ENCODE data around the gene CCDC201. TPM values are rescaled to one million over a fixed set of nuclear protein-coding genes. Genes with fewer than 3 reads are reported as not detected.
A peak's percentile ranks its signal among the peaks of the same experiment; 100 is the strongest.

CCDC201 gene
- total RNA-seq (not detected), polyA plus RNA-seq (not detected)
- long read RNA-seq, donor 1, result 0 reads
- long read RNA-seq, donor 2, result 0 reads
- long read RNA-seq, donor 3, result 0 reads
- long read RNA-seq, donor 4, result 0 reads
- long read RNA-seq, donor 5, result 0 reads
- long read RNA-seq, donor 6, result 0 reads
- long read RNA-seq, donor 7, result 0 reads
- long read RNA-seq, donor 8, result 0 reads
- long read RNA-seq, donor 9, result 0 reads
- long read RNA-seq, donor 10, result 0 reads

GRCh38 chr7:45873035-45873354 lies at the start of gene CCDC201:
TSS of gene CCDC201 (minus strand) at chr7:45873082. CDS start at chr7:45873007, 75 bp downstream.
- TF ChIP-seq POLR2AphosphoS5 (IDR thresholded peaks at IDR 0.05), result no peak
- TF ChIP-seq EP300 (IDR thresholded peaks at IDR 0.05), result no peak
- Histone ChIP-seq H3K27ac (no peak within 1 kb of the TSS), H3K4me1 (no peaks in the 10 kb centered on the region), H3K27me3 (no peaks in the 10 kb centered on the region), H3K4me3 (no peak within 1 kb of the TSS), H3K9me3 (peaks cover 0 to 6% (median 3%) of the 10 kb centered on the region in 4 donors), H3K36me3 (no peaks in the 10 kb centered on the region)
- WGBS, 5 donors, result 80 to 89% (median 85%) methylated on average over 4 to 7 of the region's 7 CpGs
- intact Hi-C loops (cut with DNase I; ENCODE audit: low total_unique reads), result no loop called here
- no peak for DNase-seq

DNA sequence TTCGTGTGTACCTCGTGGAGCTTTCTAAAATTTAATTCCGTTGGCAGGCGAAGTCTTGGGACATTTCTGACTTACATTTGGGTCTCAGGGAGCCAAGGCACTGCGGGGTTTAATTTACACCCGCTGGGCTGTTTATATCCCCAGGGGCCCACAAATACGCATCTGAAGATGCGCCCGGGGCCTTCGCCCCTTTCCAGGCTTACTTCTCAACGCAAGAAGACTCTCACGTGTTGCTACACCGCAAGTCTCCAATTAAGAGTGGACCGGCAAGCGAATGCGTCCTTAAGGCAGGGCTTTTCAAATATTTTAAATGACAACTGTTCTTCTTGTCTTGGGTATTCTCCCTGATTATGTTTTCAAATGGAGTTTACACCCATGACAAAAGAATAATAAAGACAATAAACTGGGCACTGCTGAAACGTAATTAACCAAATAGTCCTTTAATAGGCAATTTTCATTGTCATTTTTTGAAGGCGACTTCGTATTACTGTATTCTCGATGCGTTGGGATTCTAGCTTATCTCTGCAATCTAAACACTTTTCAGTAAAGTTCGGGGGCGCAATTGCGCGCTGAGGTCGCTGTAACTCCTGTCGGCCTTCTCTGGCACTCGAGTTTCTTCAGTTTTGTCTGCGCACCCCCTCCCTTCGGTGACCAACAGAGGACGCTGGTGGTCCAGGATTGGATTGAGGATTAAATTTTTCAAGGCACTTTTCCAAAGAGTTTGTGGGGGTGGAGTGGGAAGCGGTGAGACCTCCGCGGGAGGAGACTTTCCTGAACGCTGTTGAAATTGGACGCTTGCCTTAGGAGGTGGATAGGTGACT lies 49.0 kb upstream of the CCDC201 start:
- TF ChIP-seq, protein P1, sequence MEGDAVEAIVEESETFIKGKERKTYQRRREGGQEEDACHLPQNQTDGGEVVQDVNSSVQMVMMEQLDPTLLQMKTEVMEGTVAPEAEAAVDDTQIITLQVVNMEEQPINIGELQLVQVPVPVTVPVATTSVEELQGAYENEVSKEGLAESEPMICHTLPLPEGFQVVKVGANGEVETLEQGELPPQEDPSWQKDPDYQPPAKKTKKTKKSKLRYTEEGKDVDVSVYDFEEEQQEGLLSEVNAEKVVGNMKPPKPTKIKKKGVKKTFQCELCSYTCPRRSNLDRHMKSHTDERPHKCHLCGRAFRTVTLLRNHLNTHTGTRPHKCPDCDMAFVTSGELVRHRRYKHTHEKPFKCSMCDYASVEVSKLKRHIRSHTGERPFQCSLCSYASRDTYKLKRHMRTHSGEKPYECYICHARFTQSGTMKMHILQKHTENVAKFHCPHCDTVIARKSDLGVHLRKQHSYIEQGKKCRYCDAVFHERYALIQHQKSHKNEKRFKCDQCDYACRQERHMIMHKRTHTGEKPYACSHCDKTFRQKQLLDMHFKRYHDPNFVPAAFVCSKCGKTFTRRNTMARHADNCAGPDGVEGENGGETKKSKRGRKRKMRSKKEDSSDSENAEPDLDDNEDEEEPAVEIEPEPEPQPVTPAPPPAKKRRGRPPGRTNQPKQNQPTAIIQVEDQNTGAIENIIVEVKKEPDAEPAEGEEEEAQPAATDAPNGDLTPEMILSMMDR (IDR thresholded peaks at IDR 0.05), result peak in 5 of 7 experiments; percentile 14 to 60 (median 42)
- no peak for TF ChIP-seq POLR2AphosphoS5 (IDR thresholded peaks at IDR 0.05)
- WGBS, 5 donors, result 4 to 7% (median 5%) methylated on average over 36 of the region's 36 CpGs
- peak in 1 of 2 donors; percentile 83 for DNase-seq
- peaks cover 30 to 60% (median 49%) of the 10 kb centered on the region in 4 donors for H3K4me1 ChIP-seq
- H3K36me3 ChIP-seq, result peaks cover 0 to 1% (median 0%) of the 10 kb centered on the region in 4 donors
- intact Hi-C loops (cut with DNase I; ENCODE audit: low total_unique reads), result no loop called here
- H3K27me3 ChIP-seq, result peaks cover 6 to 60% (median 45%) of the 10 kb centered on the region in 3 donors
- H3K9me3 ChIP-seq, result no peaks in the 10 kb centered on the region
- peak overlapping the region in 3 of 5 donors; percentile 39 to 58 (median 54) for H3K27ac ChIP-seq
- peak overlapping the region; percentile 49 to 56 (median 50) for H3K4me3 ChIP-seq

DNA sequence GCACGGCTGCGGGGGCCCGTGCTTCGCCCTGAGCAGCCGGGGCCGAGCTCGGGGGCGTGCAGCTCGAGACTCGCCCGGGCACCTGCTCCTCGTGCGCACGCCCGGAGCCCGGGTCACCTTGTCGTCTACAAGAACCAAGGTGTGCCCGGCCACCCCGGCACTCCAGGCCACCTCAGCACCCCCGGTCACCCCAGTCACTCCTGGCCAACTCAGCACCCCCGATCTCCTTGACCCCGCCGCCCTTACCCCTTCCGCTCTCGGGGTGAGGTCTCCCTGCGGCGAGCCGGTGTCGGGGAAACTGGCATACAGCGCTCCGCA lies 48.5 kb upstream of the CCDC201 start:
- intact Hi-C loops (cut with DNase I; ENCODE audit: low total_unique reads), result no loop called here
- Histone ChIP-seq H3K4me3 (peak overlapping the region; percentile 49 to 56 (median 50)), H3K27me3 (peaks cover 6 to 60% (median 45%) of the 10 kb centered on the region in 3 donors), H3K36me3 (peaks cover 0 to 6% (median 2%) of the 10 kb centered on the region in 4 donors), H3K4me1 (peaks cover 30 to 60% (median 49%) of the 10 kb centered on the region in 4 donors), H3K27ac (peak overlapping the region in 2 of 5 donors; percentile 54 to 58), H3K9me3 (no peaks in the 10 kb centered on the region)
- TF ChIP-seq POLR2AphosphoS5 (IDR thresholded peaks at IDR 0.05) (no peak), EP300 (IDR thresholded peaks at IDR 0.05) (no peak), POLR2A (IDR thresholded peaks at IDR 0.05) (no peak)
- TF ChIP-seq, protein P1 (IDR thresholded peaks at IDR 0.05), result no peak
- WGBS, 5 donors, result 1 to 6% (median 4%) methylated on average over 11 to 31 of the region's 31 CpGs
- DNase-seq, result no peak

DNA sequence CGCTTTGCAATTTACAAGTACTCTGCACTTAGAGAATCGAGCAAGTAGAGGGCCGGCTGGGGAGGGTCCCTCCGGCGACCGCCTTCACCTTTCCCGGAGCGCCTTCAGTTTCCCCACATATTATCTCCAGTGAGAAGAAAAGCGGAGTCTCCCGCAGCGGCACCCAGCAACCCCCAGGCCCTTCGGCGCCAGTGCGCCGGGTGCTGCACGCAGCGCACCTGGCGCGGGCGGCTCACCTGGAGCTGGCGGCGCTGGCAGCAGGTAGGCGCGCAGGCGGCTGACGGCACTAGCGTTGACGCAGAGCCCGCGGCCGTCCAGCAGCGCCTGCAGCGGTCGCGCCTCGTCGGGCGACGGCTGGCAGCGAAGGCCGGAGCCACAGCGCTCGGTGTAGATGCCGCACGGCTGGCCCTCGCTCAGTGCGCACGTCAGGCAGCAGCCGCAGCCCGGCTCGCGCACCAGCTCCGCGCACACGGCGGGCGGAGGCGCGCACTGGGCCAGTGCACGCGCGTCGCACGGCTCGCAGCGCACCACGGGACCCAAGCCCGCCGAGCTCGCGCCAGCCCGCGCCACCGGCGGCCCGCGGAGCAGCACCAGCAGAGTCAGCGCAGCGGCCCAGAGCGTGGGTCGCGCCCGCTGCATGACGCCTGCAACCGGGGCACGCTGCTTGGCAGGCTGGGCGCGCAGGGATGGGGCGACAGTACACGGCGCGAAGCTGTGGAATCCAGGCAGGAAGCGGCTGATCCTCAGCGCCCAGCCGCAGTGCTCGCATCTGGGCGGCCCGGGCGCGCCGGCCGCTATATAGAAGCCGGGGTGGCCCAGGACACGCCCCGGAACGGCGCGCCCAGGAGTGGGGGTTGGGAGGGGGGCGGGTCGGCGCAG lies 47.9 kb upstream of the CCDC201 start, which contains the start of gene IGFBP3:
TSS of gene IGFBP3 (minus strand) at position 771 of the 879 bp plus-strand sequence. CDS start at position 639, 132 bp downstream.
- 1 to 4% (median 3%) methylated on average over 48 to 111 of the region's 111 CpGs for WGBS, 5 donors
- H3K27me3 ChIP-seq, result peaks cover 6 to 60% (median 45%) of the 10 kb centered on the region in 3 donors
- H3K4me3 ChIP-seq, result peak within 1 kb of the TSS; percentile 49 to 56 (median 50)
- H3K4me1 ChIP-seq, result peaks cover 30 to 60% (median 49%) of the 10 kb centered on the region in 4 donors
- H3K27ac ChIP-seq, result peak within 1 kb of the TSS in 3 of 5 donors; percentile 20 to 58 (median 54)
- TF ChIP-seq EP300 (IDR thresholded peaks at IDR 0.05) (no peak), POLR2AphosphoS5 (IDR thresholded peaks at IDR 0.05) (no peak), POLR2A (IDR thresholded peaks at IDR 0.05) (no peak)
- TF ChIP-seq, protein P1 (IDR thresholded peaks at IDR 0.05), result no peak
- intact Hi-C loops (cut with DNase I; ENCODE audit: low total_unique reads), result no loop called here
- DNase-seq, result peak in 1 of 2 donors; percentile 86
- no peaks in the 10 kb centered on the region for H3K9me3 ChIP-seq
- peaks cover 0 to 8% (median 3%) of the 10 kb centered on the region in 4 donors for H3K36me3 ChIP-seq
